Measurements from ENCODE around the gene HDAC10.
A peak's percentile ranks its signal among the peaks of the same experiment; 100 is the strongest.

HDAC10 gene

DNA sequence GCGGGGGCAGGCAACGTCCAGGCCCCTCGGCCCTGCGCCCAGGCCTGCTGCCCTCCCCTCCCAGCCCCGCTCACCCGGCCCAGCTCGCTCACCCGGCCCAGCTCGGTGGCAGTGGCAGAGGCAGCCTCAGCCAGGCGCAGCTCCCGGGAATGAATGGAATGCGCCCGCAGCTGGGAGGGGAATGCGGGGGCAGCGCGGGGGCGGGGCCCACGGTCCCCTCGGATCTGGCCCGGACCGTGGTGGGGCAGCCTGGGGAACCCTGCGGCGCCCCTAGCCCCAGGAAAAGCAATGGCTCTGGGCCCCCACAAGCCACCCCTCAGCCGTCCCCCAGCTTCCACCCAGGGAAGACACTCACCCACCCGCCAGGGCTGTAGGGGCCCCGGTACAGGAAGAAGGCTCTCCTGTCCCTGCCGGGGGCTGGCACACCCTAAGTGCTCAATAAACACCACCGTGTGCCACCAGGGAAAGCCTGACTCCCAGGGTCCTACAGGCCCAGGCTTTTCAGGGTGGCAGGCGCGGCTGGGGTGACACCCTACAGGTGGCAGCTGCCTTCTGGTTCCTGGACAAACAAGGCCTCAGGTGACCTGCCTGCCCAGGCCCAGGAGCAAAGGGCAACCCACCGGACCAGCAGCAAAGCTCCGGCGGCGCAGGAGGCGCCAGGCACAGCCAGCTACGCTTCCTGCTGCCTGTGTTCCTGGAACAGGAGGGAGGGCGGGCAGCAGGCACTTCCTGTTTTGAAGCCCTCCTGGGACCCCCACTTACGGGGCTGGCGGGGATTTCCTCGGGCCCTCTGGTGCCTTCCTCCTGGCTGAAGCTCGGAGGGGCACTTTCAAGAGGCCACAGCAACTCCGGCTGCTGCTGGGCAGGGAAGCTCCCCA is 42.6 kb upstream of the HDAC10 start:
- H3K36me3 ChIP-seq (ENCODE audit: control insufficient read depth, insufficient read depth, low read length) = peaks cover 11% of the 10 kb centered on the region

DNA sequence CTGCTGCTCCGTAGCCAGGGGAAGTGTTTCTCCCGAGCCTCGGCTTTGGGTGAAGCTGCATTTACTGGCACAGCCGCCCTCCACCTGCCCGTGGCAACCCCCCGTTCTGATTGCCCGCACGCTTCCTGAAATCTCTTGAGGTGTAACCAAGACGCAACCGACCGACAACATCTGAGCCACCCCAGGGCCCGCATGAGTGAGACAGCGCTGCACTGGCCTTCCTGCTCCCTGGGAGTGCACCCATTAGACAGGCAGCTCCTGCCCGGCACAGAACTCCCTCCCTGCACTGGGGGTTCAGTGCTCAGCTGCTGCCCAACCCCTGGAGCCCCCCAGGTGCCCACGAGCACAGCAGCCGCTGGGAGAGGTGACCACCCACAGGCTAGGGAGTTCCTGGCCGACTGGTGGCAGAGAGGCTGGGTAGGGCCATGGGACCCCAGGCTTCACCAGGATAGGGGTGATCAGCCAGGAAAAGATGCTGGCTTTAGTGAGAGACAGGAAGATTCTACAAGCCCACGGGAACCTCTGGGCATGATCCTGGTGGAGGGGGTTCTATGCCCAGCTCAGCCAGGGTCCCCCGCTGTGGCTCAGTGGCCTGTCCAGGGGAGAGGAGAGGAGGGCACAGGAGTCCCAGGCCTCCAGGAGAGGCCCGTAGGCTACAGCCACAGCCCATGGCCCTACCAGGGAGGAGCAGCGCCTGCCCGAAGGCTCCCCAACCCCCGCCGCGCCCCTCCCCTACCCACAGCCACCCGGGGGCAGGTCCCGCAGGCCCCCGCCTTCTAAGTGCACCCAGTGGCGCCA is 41.8 kb upstream of the HDAC10 start:
- Histone ChIP-seq H3K4me3 (ENCODE audit: insufficient read depth, low read depth, low read length) (peak overlapping the region; percentile 24), H3K36me3 (ENCODE audit: control insufficient read depth, insufficient read depth, low read length) (peaks cover 18% of the 10 kb centered on the region)
- WGBS, 2 experiments = 63% methylated on average over 29 of the region's 29 CpGs

More for the DNA sequence above, 42.6 kb upstream of the HDAC10 start:
- no peaks in the 10 kb centered on the region for H3K9me3 ChIP-seq (ENCODE audit: control insufficient read depth, low read length)
- WGBS, 2 experiments = 26 to 27% methylated on average over 42 of the region's 42 CpGs
- H3K27me3 ChIP-seq (ENCODE audit: control insufficient read depth, insufficient read depth, low read length, poor library complexity, severe bottlenecking) = no peaks in the 10 kb centered on the region
- H3K4me1 ChIP-seq (ENCODE audit: control insufficient read depth, insufficient read depth, low read length) = peaks cover 33% of the 10 kb centered on the region
- H3K4me3 ChIP-seq (ENCODE audit: insufficient read depth, low read depth, low read length) = peak overlapping the region; percentile 24
- H3K27ac ChIP-seq (ENCODE audit: insufficient read depth, low read depth, low read length, poor library complexity, severe bottlenecking) = peak overlapping the region; percentile 78

DNA sequence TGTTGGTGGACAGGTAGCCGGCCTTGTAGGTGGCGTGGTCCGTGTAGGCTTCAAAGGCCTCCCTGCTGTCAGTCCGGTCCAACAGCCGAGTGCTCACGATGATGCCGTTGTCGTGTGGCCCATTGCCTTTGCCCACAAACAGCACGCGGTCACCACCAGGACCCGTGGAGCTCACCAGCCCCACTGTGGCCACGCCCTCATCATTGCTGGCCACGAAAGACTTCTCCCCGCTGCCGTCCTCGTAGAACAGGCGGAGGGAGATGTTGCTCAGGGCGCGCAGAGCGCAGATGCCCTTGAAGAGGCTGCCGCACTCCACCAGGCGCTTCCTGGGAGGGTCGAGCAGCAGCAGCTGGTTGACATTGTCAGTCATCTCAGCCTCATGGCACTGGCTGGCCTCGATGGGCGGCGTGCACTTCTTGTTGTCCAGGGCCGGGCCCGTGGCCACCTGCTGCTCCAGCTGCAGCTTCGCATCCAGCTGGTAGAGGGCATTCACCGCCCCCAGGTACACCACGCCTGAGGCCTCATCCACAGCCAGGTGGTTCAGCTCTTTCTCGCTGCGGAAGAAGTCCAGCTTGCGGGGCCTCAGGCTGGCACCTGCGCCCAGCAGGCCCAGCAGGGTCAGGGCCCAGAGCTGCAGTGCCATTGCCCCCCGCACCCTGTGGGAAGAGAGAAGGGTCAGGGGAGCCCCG is 39.0 kb upstream of the HDAC10 start:
- peaks cover 31% of the 10 kb centered on the region for H3K36me3 ChIP-seq (ENCODE audit: control insufficient read depth, insufficient read depth, low read length)
- WGBS, 2 experiments = 96% methylated on average over 37 of the region's 37 CpGs
- H3K27me3 ChIP-seq (ENCODE audit: control insufficient read depth, insufficient read depth, low read length, poor library complexity, severe bottlenecking) = no peaks in the 10 kb centered on the region
- peaks cover 26% of the 10 kb centered on the region for H3K4me1 ChIP-seq (ENCODE audit: control insufficient read depth, insufficient read depth, low read length)
- no peak overlapping the region for H3K27ac ChIP-seq (ENCODE audit: insufficient read depth, low read depth, low read length, poor library complexity, severe bottlenecking)
- H3K4me3 ChIP-seq (ENCODE audit: insufficient read depth, low read depth, low read length) = no peak overlapping the region
- no peaks in the 10 kb centered on the region for H3K9me3 ChIP-seq (ENCODE audit: control insufficient read depth, low read length)

More for the DNA sequence above, 41.8 kb upstream of the HDAC10 start:
- peaks cover 33% of the 10 kb centered on the region for H3K4me1 ChIP-seq (ENCODE audit: control insufficient read depth, insufficient read depth, low read length)
- no peaks in the 10 kb centered on the region for H3K9me3 ChIP-seq (ENCODE audit: control insufficient read depth, low read length)
- H3K27me3 ChIP-seq (ENCODE audit: control insufficient read depth, insufficient read depth, low read length, poor library complexity, severe bottlenecking) = no peaks in the 10 kb centered on the region
- H3K27ac ChIP-seq (ENCODE audit: insufficient read depth, low read depth, low read length, poor library complexity, severe bottlenecking) = peak overlapping the region; percentile 78

DNA sequence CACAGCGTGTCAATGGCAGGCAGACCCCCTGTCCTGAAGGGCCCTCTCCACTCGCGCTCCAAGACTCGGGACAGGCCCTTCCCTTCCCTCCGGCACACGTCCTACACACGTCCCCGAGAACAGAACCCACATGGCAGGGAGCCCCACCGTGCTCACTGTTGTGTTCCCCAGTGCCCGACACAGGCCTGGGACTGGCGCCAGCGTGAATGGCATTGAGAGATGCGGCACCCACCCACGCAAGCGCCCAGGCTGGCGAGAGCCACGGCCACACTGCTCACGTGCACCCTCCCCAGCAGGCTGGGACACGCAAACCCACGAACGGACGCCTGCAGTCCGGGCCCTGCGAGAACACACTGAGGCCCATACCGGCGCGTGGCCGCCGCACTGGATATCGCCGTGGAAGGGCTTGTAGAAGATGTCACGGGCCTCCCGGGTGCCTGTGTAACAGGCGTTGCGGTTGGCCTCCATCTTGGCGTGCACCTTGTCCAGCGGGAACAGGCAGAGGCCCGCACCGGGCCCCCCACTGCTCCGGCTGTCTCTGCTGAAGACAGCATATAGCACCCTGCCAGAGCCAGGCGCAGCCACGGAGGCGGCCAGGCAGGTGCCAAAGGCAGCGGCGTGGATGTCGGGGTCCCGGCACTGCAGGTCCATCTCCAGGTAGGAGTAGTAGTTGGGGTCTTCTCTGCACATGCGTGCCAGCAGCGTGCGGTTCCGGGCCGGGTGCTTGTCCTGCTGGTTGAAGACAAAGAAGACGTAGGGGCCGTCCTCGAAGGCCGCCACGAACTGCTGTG is 38.3 kb upstream of the HDAC10 start:
- no peak overlapping the region for H3K27ac ChIP-seq (ENCODE audit: insufficient read depth, low read depth, low read length, poor library complexity, severe bottlenecking)
- H3K4me1 ChIP-seq (ENCODE audit: control insufficient read depth, insufficient read depth, low read length) = peaks cover 20% of the 10 kb centered on the region
- no peaks in the 10 kb centered on the region for H3K9me3 ChIP-seq (ENCODE audit: control insufficient read depth, low read length)
- no peaks in the 10 kb centered on the region for H3K27me3 ChIP-seq (ENCODE audit: control insufficient read depth, insufficient read depth, low read length, poor library complexity, severe bottlenecking)
- no peak overlapping the region for H3K4me3 ChIP-seq (ENCODE audit: insufficient read depth, low read depth, low read length)
- peaks cover 37% of the 10 kb centered on the region for H3K36me3 ChIP-seq (ENCODE audit: control insufficient read depth, insufficient read depth, low read length)
- 96 to 97% methylated on average over 57 of the region's 57 CpGs for WGBS, 2 experiments

DNA sequence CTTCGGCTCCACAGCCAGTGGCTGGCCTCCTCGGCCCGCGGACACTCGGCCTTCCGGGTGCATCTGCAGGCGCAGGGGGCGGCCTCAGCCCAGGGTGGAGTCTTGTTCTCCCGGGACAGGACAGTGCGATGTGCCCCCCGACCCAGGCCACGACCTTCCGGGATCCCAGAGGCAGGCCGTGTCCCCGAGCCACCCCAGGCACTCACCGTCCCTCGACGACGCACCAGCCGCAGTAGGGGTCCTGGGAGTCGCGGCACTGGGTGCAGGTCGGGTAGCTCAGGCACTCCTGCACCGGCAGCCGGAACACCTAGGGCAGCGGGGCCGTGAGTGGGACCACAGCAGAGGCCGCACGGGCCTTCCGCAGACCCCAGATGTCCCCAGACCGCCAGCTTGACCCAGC is 36.7 kb upstream of the HDAC10 start:
- H3K27ac ChIP-seq (ENCODE audit: insufficient read depth, low read depth, low read length, poor library complexity, severe bottlenecking) = no peak overlapping the region
- H3K9me3 ChIP-seq (ENCODE audit: control insufficient read depth, low read length) = no peaks in the 10 kb centered on the region
- H3K27me3 ChIP-seq (ENCODE audit: control insufficient read depth, insufficient read depth, low read length, poor library complexity, severe bottlenecking) = no peaks in the 10 kb centered on the region
- peaks cover 45% of the 10 kb centered on the region for H3K36me3 ChIP-seq (ENCODE audit: control insufficient read depth, insufficient read depth, low read length)
- H3K4me3 ChIP-seq (ENCODE audit: insufficient read depth, low read depth, low read length) = no peak overlapping the region
- H3K4me1 ChIP-seq (ENCODE audit: control insufficient read depth, insufficient read depth, low read length) = peaks cover 5% of the 10 kb centered on the region
- 96 to 97% methylated on average over 31 of the region's 31 CpGs for WGBS, 2 experiments

DNA sequence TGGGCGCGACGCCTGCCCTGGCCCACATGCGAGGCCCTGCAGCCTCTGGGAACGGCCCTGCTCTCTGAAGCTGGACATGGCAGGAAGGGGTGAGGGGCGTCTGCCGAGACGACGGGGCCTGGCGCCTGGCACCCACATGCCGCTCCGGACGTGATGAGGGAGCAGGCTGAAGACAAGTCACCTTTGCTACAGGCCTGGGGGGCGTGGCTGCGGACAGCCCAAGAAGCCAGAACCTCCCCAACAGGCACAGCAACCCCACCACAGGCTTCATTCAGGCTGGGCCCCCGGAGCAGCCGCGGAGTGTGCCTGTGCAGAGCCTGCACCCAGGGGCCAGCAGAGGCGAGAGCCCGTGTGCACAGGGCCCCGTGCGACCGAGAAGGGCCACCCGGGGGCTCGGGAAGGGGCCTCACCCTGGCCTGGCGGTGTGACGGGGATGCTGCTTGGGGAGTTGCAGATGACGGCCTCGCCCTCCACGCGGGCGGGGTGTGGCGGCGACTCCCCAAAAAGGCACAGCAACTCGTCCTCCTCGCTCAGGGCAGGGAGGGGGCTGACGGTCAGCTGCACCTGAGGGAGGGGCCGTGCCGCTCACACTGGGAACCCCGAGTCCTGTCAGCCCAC is 35.7 kb upstream of the HDAC10 start:
- H3K36me3 ChIP-seq (ENCODE audit: control insufficient read depth, insufficient read depth, low read length) = peaks cover 52% of the 10 kb centered on the region
- H3K4me1 ChIP-seq (ENCODE audit: control insufficient read depth, insufficient read depth, low read length) = no peaks in the 10 kb centered on the region
- no peak overlapping the region for H3K27ac ChIP-seq (ENCODE audit: insufficient read depth, low read depth, low read length, poor library complexity, severe bottlenecking)
- 96% methylated on average over 40 of the region's 40 CpGs for WGBS, 2 experiments
- no peaks in the 10 kb centered on the region for H3K9me3 ChIP-seq (ENCODE audit: control insufficient read depth, low read length)
- no peak overlapping the region for H3K4me3 ChIP-seq (ENCODE audit: insufficient read depth, low read depth, low read length)
- no peaks in the 10 kb centered on the region for H3K27me3 ChIP-seq (ENCODE audit: control insufficient read depth, insufficient read depth, low read length, poor library complexity, severe bottlenecking)

DNA sequence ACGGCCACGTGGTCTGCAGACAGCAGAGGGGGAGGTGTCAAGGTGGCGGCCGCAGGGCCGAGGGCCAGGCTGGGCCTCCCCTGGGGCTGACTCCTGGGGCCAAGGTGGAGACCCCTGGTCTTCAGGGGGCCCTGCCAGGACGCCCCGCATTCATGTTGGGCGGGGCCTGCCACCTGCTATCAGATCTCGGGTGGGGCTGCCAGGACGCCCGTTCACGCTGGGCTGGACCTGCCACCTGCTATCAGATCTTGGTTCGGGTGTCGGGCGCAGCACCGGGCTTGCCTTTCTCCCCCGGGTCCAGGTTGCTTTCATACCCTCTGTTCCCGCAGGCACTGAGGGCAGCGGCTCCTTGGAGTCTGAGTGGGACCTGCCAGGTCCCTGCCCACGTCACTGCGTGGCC is 35.2 kb upstream of the HDAC10 start:
- 95 to 97% methylated on average over 21 of the region's 21 CpGs for WGBS, 2 experiments
- H3K27ac ChIP-seq (ENCODE audit: insufficient read depth, low read depth, low read length, poor library complexity, severe bottlenecking) = no peak overlapping the region
- H3K9me3 ChIP-seq (ENCODE audit: control insufficient read depth, low read length) = no peaks in the 10 kb centered on the region
- no peaks in the 10 kb centered on the region for H3K27me3 ChIP-seq (ENCODE audit: control insufficient read depth, insufficient read depth, low read length, poor library complexity, severe bottlenecking)
- no peaks in the 10 kb centered on the region for H3K4me1 ChIP-seq (ENCODE audit: control insufficient read depth, insufficient read depth, low read length)
- H3K36me3 ChIP-seq (ENCODE audit: control insufficient read depth, insufficient read depth, low read length) = peaks cover 58% of the 10 kb centered on the region
- no peak overlapping the region for H3K4me3 ChIP-seq (ENCODE audit: insufficient read depth, low read depth, low read length)

DNA sequence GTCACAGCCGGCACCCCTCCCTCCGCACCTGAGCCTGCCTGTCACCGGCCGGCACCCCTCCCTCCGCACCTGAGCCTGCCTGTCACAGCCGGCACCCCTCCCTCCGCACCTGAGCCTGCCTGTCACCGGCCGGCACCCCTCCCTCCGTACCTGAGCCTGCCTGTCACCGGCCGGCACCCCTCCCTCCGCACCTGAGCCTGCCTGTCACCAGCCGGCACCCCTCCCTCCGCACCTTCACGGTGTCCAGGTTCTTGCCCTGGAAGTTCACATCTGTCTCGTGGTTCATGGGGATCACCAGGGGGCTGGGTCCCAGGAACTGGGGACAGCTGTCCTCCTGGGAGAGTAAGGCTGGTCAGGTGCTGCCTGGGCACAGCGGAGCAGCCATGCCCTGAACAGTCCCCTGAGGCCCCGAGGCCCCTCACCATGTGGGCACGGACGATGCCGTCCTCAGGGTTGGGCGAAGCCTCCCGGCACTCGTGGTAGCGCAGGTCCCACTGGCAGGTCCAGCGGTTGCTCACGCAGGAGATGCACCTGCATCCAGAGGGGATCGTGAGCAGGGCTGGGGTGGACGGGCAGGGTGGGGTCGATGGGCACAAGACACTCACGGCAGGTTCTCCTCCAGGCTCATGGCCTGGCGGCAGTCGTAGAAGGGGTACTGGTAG is 34.6 kb upstream of the HDAC10 start:
- Histone ChIP-seq H3K4me3 (ENCODE audit: insufficient read depth, low read depth, low read length) (no peak overlapping the region), H3K27me3 (ENCODE audit: control insufficient read depth, insufficient read depth, low read length, poor library complexity, severe bottlenecking) (no peaks in the 10 kb centered on the region), H3K27ac (ENCODE audit: insufficient read depth, low read depth, low read length, poor library complexity, severe bottlenecking) (no peak overlapping the region), H3K4me1 (ENCODE audit: control insufficient read depth, insufficient read depth, low read length) (no peaks in the 10 kb centered on the region), H3K36me3 (ENCODE audit: control insufficient read depth, insufficient read depth, low read length) (peaks cover 62% of the 10 kb centered on the region), H3K9me3 (ENCODE audit: control insufficient read depth, low read length) (no peaks in the 10 kb centered on the region)
- WGBS, 2 experiments = 96 to 97% methylated on average over 29 to 33 of the region's 34 CpGs

DNA sequence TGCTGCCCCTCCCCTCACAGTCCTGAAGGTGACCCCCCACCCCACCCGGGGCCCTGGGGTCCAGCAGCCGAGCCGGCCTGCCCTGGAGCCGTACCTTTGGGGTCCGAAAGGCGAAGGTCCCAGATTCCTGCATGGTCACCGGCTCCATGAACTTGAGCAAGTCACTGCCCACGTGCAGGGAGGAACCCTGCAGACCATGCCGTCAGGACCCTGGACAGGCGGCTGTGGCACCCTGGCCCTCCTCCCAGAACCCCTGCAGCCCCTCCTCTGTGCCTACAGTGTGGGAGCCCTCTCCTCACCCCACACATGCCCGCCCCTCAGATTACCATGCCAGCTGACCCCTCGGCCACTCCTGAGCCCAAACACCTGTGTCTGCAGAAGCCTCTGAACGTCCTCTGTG is 33.4 kb upstream of the HDAC10 start:
- H3K4me1 ChIP-seq (ENCODE audit: control insufficient read depth, insufficient read depth, low read length) = no peaks in the 10 kb centered on the region
- H3K9me3 ChIP-seq (ENCODE audit: control insufficient read depth, low read length) = no peaks in the 10 kb centered on the region
- H3K27me3 ChIP-seq (ENCODE audit: control insufficient read depth, insufficient read depth, low read length, poor library complexity, severe bottlenecking) = no peaks in the 10 kb centered on the region
- H3K4me3 ChIP-seq (ENCODE audit: insufficient read depth, low read depth, low read length) = no peak overlapping the region
- WGBS, 2 experiments = 92 to 95% methylated on average over 13 of the region's 13 CpGs
- peaks cover 58% of the 10 kb centered on the region for H3K36me3 ChIP-seq (ENCODE audit: control insufficient read depth, insufficient read depth, low read length)
- no peak overlapping the region for H3K27ac ChIP-seq (ENCODE audit: insufficient read depth, low read depth, low read length, poor library complexity, severe bottlenecking)
